GM21526 (cell line): ENCODE results near the gene PRKACG.
"Not testable (repeated sequence)": the region's sequence is repeated elsewhere in the genome, so short reads cannot be mapped to it uniquely, and the experiment has no call there.

Source experiments
- ATAC-seq: cut with Tn5 transposase; IDR thresholded peaks from one replicate; pipeline ENCODE4 v1.9.1; 2021; ENCODE audit warnings: moderate library complexity; ENCODE audit not compliant: unreplicated experiment, low FRiP score

Gene PRKACG

DNA sequence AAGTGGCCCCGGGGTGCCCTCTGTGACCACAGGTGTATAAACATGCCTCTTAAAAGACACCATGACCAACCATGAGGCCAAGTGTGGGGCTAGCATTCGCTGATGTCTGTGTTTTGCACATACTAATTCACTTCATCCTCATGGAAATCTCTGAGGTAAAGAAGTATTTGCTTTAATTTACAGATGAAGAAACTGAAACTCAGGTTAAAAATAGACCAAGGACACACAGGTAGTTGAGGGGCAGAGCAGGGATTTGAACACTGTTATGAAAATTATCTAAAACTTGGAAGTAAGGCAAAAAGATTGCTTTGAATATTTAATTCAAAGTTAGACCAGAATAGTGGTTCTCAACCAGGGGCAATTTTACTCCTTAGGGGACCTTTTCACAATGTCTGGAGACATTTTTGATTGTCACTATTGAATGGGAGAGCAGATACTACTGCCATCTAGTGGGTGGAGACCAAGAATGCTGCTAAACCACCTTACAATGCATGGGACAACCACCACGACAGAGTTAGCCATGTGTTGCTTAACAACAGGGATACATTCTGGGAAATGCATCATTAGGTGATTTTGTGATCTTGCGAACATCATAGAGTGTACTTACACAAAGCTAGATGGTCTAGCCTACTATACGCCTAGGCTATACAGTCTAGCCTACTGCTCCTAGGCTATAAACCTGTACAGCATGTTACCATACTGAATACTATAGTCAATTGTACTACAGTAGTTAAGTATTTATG is 13.6 kb upstream of the PRKACG start:
- peak; percentile 64 for ATAC-seq

DNA sequence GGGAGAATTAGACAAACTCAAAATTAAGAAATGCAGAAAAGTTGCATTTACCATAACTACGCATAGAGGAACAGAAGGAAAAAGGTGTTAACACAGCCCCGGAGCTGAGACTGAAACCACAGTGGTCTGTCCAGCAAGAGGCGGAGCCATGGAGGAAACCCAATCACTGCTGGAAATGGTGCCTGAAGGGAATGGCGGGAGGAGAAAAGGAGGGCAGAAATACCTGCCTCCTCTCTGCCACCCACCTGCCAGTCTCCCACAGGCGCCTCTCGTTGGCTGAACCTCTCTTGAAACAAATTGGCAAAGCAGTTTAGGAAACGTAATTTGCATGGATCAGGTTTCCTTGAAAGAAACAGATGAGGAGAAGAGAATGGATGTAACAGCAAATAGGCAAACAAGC is 9.7 kb upstream of the PRKACG start:
- ATAC-seq: no peak

DNA sequence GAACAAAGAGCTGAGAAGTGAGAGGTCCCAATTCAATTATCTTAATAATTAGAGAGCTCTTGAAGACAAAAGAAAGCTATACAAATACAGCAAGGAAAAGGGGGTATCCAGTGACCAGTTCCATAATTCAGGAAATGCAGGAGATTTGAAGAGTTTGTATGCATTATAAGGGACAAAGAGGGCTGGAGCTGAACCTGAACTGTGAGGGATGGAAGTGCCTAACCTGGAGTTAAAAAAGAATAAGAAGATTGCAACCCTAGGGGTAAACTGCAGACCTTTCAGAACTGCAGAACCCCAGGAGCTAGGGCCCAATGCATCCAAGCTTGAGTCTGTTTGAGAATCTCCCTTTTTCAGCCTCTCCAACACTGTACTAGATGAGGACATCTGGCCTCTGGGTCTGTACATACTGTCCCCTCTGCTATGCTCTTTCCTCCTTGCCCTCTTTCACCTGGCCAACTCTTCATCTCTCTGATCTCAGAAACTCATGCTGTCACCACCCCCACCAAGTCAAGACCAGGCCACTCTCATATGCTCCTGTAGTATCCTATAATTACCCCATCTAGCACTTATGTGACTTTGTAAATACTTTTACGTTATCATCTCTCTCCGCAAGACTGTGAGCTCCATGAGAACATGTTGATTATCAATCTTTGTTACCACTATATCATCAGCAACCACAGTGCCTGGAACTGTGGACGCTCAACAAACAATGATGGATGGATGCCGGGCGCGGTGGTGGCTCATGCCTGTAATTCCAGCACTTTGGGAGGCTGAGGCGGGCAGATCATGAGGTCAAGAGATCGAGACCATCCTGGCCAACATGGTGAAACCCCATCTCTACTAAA is 6.6 kb upstream of the PRKACG start:
- ATAC-seq: no peak

DNA sequence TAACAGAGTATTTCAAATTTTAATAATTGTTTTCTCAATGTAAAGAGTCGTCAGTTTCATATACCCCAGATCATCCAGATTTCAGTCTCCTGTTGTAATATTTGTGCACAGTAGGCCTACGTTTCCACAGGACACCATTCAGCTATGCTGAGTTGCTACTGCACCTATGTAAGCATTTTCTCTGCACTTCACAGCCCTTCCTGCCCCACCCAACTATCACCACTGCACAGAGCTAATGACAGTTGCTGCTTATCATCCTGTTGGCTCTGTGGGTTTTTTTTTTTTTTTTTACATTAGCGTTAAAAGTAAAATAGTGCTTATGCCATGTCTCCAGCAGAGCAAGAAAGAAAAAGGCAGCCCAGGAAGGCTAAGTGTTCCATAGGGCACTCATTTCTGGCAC is 5.9 kb upstream of the PRKACG start:
- ATAC-seq: no peak

DNA sequence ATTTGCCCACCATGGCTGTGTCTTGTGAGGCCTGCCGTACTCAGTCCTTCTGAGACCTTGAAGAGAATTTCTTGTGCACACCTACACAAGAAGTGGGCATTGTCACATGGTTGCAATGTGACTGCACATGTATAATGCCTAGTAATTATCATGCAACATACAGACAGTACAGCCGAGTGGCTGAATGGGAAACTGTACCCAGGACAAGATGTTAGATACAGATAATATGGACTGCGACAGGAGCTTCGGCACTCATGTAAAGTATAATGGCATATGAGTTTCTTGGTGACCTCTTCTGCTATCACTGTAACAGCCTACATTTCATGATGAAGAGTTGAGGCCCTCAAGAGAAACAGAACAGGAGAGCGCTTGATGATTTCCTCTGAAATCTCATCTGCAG is 4.8 kb upstream of the PRKACG start:
- no peak for ATAC-seq

DNA sequence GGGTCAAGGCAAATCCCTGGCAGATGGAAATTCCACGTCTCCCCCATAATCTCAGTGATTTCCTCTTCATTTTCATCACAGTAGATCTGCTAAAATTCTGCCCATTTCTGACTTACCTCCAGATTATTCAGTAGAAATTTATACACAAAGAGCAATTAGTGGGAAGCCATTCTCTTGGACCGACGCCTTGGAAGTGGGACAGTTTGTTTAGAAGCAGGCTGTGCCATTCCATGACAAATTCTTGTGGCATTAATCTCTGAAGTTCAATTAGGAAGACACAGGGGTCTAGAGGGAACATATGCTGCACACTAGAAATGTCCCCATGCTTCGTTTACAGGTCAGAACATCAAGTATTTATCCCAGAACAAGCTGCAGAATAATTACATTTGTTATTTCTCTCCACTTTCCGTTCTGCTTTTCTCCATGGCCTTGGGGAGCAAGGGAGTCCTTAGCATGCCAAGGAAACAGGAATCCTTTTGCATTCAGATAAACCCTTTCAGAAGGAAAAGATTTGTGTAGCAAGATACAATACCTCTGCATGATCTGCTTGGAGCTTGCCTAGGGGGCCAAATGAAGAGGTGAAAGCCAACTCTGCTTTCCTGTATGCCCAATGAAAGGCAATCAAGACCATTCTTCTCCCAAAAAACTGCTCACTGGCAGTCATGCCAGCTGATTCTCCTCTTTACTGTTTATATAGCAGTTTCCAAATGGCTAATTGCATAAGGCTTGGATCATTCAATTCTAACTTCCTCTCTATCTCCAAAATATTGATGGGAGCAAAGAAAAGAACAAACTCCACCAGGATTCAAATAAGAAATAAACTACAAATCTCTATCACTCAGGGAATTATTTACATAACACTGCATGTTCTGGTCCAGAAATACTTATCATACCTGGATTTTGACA is 2.5 kb upstream of the PRKACG start:
- ATAC-seq: no peak

DNA sequence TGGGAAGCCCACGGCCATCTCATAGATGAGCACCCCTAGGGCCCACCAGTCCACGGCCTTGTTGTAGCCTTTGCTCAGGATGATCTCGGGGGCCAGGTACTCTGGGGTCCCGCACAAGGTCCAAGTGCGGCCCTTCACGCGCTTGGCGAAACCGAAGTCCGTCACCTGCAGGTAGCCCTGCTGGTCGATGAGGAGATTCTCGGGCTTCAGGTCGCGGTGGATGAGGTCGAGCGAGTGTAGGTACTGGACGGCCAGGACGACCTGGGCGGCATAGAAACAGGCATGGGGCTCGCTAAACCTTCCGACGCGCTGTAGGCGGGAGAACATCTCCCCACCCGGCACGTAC is 558 bp downstream of the PRKACG start:
- ATAC-seq: no peak

DNA sequence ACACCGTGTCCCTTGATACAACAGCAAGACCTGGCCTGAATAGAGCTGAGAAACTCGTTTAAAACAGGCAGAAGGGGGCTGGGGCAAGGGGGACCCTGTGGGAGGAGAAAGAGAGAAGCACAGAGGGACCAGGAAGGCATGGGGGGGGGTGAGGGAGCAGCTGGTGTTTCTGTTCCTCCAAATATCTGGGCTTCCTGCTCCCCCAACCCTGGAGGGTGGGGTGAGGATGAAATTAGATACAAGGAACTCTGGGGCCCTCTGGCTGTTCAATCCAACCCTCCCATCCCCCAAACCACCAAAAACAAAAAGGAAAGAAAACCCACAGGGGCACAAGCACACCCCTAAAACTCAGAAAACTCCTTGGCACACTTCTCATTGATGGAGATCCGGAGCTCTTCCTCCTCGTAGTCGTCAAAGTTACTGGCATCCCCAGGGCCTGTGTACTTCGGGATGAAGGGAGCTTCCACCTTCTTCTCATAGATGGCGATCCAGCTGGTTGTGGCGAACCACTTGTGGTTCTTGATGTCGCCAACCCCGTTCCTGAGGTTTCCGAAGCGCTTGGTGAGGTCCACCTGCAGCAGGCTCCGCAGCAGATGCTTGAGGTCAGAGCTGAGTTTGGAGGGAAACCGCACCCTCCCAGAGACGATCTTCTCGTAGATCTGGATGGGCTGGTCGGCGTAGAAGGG is 1.1 kb downstream of the PRKACG start:
- no peak for ATAC-seq

DNA sequence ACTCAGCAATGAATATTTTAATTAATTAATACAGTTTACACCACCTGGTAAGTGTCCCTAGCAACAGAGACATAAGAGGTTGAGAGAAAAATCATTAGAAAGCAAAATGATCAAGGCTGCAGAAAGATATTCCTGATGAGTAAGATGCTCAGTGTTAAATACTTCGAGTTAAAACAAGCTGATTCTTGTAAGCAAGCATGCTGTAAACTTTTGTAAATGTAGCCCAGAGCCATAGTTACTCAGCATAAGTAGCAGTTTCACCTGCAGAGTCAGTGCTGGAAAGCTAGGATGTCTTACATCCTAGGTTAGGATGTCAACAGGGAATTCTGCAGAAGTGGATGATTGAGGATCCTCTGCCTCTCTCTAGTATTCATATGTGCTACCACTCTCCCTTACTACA is 4.2 kb downstream of the PRKACG start:
- no peak for ATAC-seq

DNA sequence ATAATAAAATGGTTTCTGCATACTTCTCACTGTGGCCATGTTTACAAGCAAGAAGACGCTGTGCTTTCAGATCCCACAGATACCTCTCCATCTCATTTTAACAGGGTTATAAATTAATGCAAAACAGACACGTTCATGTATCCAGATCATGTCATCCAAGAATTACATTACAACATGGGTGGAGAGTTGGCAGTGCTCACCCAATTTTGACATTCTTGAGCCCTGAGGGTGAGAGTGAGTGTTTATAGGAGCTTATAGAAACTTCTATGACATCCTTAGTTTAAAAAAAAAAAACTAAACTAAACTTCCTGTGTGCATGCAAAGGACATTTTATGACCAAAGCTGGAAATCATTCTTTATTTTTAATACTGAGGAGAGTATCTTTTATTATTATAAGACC is 9.1 kb downstream of the PRKACG start:
- ATAC-seq: no peak

DNA sequence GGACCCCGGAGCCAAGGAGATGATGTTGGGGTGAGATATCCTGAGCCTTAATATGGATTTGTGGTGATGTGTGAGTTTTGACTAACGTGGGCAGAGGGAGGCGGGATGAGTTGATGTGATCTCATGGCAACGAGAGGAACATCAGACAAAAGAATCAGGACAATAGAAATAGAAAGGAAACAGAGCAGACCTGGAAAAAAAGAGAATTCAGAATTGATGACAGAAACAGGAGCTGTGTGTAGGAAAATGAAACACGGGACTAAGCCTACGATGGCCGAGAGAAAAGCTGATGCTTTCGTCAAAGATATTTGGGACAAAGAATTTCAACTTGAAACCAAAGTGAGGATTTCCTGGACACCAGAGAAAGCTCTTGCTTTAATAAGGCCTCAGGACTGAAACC is 10.9 kb downstream of the PRKACG start:
- ATAC-seq: no peak

DNA sequence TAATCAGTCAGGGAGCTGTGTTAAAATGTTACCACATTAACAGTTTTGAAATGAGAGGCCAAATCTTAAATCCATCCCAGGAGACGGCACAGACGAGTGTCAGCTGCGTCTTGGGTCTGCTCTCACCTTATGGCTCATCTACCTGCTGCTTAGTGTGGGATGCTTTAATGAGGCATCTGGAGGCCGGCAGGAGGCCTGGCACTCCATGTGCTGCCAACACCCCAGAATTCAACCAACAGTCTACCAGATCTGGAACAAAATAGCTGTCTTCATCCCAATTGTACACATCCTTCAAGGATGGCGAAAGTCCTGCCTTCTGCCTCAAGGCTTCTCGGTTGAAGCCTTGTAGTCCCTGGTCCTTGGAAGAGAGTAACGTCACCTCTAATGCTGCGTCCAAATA is 12.0 kb downstream of the PRKACG start:
- ATAC-seq: no peak

DNA sequence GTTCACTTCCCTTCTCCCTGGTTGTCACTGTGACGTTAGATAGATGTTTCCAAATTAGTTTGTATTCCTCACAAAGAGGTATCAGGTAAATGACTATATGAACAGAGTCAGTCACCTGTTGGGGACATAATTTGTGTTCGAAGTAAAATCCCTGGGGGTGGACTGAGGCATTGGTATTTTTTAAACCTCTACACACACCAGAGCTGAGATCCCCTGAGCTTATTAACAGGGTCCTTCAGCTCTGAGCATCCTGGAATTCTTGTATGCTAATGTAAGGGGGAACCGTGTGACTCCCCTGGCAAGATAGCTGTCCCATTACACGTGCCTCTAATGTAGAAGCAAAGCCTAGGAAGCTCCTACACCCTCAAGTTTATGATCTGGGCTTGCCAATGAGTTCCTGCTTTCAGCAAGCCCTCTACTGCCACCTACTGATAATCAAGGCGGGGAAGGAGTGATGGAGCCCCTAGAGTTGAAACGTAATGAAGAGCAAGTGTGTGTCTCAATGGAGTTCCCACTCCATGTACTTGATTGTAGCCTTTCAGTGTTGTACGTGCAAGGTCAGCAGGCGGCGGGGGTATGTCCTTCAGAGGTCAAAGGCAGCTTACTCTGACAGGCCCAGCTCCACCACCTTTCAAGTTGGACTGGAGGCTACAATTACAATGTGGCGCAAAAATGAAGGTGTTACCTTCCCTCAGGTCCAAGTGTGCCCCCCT is 14.4 kb downstream of the PRKACG start:
- ATAC-seq: peak; percentile 86

DNA sequence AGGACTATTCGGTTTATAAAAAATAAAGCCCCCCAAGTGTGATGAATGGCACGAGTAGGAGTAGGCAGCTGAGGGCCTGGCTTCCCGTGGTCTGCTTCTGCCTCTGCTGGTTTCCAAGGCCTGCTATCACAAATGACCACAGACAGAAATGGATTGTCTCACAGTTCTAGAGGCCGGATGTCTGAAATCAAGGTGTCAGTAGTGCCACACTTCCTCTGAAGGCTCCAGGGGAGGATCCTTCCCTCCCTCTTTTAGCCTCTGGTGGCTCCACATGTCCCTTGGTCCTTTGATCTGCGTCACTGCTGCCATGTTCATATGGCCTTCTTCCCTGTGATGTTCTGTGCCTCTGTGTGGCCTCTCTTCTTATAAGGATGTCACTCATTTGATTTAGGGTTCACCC is 15.1 kb downstream of the PRKACG start:
- no peak for ATAC-seq

DNA sequence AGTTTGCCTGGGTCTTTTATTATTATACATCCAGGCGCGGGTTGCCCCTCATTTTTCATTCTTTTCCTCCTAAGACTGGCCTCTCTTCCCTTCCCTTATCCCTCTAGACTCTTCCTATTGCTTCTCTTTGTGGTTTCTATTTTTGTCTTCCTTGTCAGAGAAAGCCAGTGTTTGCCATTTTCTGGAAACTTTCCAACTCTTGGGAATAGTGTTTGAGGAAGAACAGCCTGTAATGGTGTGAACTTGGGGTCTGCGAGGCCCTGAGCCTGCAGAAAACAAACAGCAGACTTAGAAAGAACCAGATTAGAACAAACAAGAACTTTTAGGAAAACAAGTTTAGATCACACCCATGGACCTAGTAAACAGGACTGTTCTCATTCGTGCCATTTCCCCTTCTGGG is 15.5 kb downstream of the PRKACG start:
- ATAC-seq: no peak

DNA sequence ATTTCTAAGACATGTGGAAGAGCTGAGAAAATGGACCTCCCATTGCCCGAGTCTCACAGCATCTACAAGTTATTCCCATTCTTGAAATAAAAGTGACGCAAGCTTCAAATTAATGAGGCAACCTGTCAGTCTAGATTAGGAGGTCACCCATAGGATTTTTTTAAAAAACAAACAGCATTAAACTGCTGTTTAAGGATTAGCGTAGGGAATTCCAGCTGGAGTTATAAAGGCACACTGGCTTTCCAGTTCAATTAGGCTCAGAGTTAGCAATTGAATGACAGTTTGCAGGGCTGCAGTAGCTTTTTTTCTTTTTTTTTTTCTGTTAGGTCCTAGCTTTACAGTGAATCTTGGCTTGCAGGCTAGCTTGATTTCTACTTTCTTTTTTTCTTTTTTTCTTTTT is 16.2 kb downstream of the PRKACG start:
- no peak for ATAC-seq

DNA sequence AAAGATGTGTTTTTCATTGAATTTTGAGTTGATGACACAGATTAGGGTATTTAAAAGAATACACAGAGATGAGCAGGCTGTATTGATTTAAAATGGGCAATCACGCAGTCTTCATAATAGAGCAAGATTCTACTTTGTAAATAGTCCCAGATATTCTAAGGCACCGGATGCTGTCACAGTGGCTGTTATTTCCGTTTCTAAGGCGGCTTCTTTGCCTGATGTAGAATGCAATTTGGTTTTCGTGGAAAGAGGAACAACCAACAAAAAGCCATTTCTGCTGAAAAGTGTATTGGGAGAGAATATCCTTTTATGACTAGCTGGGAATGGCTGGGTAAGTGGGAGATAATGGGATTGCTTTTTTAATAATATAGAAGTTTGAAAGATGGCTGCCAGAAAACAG is 17.5 kb downstream of the PRKACG start:
- ATAC-seq: no peak

DNA sequence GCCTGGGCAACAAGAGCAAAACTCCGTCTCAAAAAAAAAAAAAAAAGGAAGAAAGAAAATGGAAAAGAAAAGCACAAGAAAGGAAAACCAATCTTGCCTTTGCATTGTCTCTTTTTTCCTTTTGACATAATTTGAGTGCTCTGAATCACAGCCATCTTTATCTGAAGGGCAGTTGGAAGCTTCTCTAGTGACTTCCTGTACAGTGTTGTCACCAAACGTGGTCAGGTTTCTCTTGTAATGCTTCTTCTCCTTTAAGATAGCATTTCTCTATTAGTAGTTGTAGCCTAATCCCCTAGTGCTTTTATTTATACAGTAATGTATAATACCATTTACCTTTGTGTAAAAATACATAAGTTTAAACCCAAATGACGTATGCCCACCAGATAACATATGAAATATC is 18.1 kb downstream of the PRKACG start:
- no peak for ATAC-seq

DNA sequence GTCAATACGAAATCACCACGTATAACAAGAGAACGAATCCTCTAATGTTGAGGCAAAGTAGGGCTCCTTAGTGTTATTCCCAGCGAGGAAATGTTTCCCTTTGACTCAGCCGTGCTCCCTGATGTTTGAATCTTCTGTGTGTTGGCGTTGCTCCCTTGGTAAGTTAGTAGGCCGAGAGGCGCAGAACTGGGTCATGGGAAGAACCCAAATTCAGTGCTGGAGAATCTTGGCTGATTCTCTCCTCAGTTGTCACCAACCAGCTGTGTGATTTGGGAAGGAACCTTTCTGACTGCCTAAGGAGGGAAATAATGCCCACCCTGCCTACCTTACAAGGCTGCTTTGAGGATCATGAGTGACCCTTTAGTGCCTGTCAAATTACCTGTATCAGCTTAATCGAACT is 22.5 kb downstream of the PRKACG start:
- no peak for ATAC-seq

DNA sequence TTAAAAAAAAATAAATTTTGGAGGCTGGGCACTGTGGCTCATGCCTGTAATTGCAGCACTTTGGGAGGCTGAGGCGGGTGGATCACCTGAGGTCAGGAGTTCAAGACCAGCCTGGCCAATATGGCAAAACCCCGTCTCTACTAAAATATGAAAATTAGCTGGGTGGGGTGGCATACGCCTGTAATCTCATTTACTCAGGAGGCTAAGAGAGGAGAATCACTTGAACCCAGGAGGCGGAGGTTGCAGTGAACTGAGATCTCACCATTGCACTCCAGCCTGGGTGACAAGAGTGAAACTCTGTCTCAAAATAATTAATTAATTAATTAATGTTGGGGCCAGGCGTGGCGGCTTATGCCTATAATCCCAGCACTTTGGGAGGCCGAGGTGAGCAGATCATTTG is 27.0 kb downstream of the PRKACG start:
- not testable (repeated sequence) for ATAC-seq
